ENCODE data around the gene RNF220.

Gene RNF220

DNA sequence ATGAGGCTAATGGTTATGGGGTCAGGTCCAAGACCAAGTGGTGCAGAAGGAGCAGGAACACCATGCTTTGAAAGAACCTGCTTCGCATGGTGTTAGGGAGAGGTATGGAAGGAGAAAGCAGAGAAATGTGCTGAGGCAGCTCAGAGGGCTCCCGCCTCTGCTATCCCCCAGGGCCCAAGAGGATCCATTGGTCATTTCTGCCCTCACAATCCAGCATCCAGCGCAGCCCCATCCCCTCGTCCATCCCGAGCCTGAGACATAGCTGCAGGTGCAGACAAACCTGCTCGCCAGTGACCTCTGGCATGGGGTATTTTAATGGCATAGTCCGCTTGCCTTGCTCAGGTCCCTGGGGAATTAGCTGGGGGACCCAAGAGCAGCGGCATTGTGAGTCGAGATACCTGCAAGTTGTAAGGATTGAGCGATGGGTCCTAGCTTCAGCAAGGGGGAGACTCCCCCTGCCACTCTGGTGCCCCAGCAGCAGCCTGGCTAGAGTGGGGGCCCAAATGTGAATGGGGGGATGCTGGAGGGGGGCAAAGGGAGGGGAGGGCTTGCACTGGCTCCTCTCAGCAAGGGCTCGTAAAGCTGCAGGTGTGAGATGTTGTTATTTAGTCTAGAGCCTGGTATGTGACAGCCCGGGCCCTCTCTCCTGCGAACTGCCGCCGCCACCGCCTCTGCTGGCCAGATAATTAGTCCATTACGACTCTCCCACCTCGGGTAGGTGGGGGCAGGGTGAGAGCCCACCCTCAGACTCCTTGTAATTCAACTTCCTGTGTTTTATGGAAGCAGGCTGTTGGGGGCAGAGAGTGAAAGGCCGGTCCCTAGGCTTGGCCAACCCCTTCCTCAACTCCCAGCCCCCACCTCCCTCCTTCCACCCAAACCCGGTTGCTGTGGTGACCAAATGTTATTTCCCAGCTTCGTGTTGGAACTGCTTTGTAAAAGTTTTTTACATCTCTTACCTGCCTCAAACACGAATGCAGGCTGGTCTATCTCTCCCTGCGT is 118.8 kb downstream of the RNF220 start:
- no peak for DNase-seq (ENCODE audit: low read depth)

DNA sequence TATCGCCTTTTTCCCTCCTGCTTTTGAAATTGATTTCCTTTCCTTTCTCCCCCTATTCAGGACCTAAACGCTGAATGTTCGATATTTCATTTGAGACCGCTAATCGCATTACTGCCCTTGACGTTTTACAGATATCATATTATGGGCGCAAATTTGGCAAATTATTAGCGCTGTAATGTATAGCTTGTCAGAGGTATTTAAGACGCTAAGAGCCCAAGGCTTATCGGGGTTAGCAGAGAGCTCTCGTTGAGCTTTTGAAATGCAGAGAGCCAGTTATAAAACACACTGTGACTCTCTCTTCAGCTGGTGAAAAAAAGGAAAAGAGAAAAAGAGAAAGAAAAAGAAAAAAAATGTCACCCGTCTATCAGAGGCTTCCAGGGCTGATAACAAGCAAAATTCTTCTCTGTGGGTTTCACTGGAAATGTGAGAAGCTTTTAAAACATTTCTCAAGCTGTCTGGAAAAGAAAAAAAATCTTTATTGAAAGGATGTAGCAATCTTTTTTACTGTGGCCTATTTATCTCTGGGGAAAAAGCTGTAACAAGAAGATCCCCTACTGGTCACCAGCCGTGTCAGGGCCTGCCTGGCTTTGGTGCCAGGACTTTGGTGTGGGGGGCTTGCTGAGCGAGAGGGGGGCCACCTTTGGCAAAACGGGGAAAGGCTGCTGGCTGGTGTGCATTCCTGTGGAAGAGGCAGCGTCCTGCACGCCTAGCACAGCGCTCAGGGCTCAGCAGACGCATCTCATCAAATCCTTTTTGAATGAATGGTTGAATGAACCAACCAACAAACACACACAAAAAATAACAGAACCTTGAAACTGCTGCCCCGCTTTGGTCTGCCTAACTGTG is 119.8 kb downstream of the RNF220 start:
- DNase-seq (ENCODE audit: low read depth), result no peak

DNA sequence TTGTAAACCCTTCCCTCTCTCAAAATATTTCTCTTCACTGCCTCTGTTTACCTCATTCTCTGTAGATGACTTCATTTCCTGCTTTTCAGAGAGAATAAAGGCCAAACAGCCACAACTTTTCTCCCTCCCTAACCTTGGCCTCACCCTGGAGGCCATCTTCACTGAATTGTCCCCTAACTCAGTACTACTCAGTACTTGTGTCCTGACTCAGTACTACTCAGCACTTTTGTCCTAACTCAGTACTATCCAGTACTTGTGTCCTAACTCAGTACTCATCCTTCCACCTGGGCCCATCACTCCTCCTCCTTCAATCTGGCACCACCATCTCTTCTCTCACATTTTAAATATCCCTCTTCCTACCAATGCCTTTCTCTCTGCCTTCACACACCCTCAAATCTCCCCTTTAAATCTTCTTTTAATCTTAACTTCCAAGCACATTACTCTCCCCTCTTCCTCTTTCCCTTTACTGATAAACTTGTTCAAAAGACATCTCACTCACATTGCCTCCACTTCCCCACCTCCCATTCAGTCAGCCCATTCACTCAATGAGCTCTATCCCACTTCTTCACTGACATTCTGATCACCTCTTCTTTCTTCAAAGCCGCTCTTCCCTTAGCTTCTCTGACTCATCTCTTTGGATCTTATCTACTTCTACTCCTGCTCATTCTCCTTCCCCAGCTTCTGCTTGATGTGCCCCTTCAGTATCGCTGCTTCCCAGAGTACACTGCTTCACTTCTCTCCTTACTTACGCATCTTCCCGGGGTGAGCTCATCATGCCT is 121.4 kb downstream of the RNF220 start:
- no peak for DNase-seq (ENCODE audit: low read depth)

- DNase-seq (ENCODE audit: low read depth), result peak; percentile 30
Measured at GRCh38 chr1:44531785-44532566, 126.9 kb downstream of the RNF220 start.

- DNase-seq (ENCODE audit: low read depth), result no peak
Measured at GRCh38 chr1:44532567-44532944, 127.5 kb downstream of the RNF220 start.

GRCh38 chr1:44534771-44535170 is 129.7 kb downstream of the RNF220 start:
- DNase-seq (ENCODE audit: low read depth), result no peak

GRCh38 chr1:44536357-44537209 is 131.5 kb downstream of the RNF220 start:
- no peak for DNase-seq (ENCODE audit: low read depth)

DNA sequence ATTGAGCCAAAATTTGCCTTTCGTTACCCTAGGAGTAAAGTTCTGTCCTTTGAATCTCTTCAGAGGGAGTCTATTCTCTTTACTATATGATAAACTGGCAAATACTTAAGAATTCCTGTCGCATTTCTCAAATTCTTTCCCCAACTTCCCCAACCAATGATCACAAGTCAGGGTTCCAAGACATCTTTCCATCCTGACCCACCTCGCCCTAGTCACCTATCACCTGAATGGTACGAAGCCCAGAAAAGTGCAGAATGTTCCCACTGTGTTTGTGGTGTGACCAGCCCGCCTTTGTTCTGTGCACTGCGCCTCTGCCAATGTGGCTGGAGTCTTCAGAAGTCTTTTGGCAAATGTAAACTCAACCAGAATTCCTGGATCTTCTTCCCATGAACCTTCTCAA is 132.5 kb downstream of the RNF220 start:
- no peak for DNase-seq (ENCODE audit: low read depth)

DNA sequence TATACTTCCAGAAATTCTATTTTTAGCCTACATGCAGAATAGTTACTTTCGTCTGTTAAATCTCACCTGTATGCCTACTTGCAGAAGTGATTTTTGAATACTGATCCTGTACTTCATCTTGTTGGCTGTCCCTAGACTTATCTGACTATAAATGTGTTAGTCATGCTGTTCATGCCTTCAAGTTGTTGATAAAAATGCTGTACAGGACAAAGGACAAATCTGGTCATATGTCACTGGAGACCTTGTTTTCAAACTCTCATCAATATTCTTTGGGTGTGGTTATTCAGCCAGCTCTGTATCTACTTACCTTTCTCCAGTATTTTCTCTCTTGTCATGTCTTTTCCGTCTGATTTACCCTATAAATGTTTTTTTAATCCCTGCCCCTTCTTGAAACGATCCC is 132.9 kb downstream of the RNF220 start:
- DNase-seq (ENCODE audit: low read depth), result no peak

- no peak for DNase-seq (ENCODE audit: low read depth)
Measured at GRCh38 chr1:44539991-44540730, 135.1 kb downstream of the RNF220 start.

DNA sequence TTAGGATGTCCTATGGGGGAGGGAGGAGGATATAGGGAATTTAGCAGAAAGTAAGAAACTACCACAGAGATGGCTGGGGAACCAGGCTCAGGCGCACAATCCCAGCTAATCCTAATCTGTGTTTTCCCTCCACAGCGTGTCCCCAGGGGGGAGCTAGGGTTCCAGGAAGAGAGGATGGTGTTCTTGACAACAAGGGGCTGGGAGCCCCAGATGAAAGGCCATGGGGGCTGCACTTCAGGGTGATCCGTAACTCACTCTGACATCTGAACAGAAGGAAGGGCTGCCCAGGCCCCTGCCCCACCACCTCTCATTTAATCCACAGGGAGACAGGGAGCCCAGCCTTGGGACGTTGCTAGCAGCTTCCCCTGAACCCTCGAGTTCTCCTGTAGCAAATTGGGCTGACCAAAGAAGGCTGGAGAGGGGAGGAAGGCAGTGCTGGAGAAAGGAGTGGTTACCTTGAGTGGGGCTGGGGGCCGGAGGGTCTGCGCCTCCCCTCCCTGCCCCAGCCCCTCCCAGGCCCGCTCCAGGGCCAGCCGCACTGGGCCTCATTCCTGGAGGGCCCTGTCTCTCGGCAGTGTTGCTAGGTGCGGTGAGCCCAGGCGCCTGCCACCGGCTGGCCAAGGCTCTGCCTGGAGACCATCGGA is 137.5 kb downstream of the RNF220 start:
- DNase-seq (ENCODE audit: low read depth), result no peak

DNA sequence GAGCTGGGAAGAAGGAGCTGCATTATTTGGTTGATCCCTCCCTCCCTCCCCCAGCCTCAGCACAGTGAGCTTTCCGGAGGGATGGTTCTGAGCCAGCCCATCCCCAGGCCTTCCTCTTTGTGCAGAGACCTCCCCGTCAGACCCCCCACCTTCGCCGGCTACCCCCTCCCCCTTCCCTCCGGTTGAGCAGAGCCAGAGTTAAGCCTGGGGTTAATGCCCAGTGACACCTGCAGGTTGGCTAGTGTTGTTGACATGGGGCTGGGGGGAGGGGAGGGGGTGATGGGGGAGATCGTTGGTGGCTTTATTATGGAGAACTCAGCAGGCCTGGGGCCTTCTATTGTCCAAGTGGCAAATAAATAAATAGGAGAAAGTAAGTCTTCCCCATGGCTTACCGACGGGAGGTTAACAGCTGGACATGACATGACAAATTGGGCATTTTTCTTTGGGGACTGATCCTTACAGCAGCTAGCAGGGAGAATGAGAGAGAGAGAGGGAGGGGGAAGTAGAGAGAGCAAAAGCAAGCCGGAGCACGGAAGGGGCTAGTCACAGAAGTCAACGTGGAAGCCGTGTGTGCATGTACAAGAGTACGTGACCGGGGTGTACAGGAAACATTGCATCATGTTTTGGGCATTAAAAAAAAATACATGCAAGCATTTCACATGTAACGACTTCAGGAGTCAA is 138.1 kb downstream of the RNF220 start:
- no peak for DNase-seq (ENCODE audit: low read depth)

DNA sequence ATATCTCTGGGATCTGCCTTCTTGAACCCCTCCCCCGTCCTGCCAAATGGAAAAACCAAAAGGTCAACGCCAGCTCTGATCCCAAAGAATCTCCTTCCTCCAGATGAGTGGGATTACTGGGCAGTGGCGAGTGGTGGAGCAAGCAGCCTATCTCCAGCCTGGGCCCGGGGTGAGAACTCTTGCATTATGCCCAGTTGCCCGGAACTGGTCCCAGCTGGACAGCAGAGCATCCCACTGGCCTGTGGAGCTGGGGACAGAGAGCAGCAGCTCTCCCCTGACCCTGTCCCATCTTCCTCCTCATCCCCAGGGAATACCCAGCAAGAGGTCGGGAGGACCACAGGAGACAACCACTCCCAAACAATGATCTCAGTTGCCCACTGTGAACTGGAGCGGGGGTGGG is 138.7 kb downstream of the RNF220 start:
- DNase-seq (ENCODE audit: low read depth), result no peak

DNA sequence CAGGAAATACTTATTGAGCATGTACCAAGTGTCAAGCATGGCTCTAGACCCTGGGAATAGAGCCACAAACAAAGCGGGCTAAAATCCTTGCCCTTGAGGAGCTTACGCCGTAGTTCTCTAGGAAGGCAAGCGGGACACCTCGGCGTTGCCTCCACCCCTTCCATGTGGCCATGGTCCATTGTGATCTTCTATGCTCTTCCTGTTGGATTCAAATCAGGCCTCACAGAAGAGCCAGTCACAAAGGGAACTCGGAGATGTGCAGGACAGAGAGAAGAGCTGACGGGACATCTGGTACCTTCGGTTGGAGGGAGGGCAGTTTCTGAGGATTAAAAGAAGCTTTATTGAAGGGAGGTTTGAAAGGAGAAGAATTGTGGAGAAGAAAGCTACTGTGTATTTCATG is 139.9 kb downstream of the RNF220 start:
- DNase-seq (ENCODE audit: low read depth), result no peak

DNA sequence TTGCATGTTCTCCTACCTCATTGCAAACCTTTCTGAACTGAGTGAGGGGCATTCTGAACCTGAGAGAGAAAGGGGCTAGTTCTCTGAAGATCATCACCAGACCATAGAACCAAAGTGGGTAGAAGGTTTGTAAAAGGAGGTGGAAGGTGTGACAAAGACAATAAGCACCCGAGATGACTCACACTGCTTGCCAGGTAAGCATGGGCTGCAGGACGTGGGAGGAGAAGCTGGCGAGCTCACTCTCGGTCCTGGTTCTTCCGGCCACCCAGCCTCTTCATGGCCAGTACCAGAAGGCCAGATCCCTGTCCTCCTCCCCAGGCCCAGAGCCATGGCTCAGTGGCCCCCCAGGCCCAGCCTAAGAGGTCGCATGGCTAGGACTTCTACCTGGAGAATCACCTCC is 140.9 kb downstream of the RNF220 start:
- DNase-seq (ENCODE audit: low read depth), result no peak

- DNase-seq (ENCODE audit: low read depth), result no peak
Measured at GRCh38 chr1:44546403-44547053, 141.5 kb downstream of the RNF220 start.

DNA sequence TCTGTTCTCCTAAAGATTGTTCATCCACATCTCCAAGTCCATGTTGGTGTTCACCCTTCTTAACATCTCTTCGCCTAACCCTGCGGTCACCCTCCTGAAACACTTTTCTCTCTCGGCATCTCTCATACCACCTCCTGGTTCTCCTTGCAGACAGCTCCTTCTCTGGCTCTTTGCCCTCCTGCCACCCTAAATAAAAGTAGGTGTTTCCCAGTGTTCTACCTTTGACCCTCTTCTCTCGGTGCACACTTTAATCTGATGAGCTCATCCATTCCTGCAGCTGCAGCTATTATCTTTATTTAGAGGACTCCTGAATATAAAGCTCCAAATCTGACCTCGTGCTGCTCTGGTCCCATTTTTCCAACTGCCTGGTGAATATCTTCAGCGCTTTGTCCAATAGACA is 142.3 kb downstream of the RNF220 start:
- no peak for DNase-seq (ENCODE audit: low read depth)

DNA sequence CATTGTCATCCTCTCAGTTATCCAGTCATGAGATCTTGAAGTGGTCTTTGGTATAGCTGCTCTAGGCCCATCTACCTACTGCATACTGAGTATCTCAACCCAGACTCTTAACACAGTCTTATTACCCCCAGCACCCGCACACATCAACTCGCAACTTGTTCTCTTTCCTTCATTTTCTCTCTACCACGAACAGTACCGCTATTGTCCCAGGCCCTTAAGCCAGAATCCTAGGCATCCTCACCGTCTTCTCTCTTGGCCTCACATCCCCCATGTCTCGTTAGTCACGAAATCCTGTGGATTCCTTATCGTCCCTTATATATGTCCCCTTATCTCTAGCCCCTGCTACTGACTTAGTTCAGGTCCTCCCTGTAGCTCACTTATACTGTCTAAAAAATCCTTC is 142.8 kb downstream of the RNF220 start:
- no peak for DNase-seq (ENCODE audit: low read depth)

Measured in non-pigmented ciliary epithelial cell (primary cell).